Ishikawa (cell line): ENCODE measurements around the gene MINK1.

ENCODE experiments used
- CEBPB ChIP-seq: IDR thresholded peaks from 2 replicates; pipeline ENCODE4 v1.6.1; 2012
- CREB1 ChIP-seq: IDR thresholded peaks from 2 replicates; pipeline ENCODE4 v1.6.1; 2012; ENCODE audit warnings: low read depth
- EGR1 ChIP-seq: IDR thresholded peaks from 2 replicates; pipeline ENCODE4 v1.6.1; 2012
- EP300 ChIP-seq: IDR thresholded peaks from 2 replicates; pipeline ENCODE4 v1.6.1; 2012; ENCODE audit warnings: borderline replicate concordance
- FOXM1 ChIP-seq: IDR thresholded peaks from 2 replicates; pipeline ENCODE4 v1.6.1; 2012; ENCODE audit warnings: low read depth, borderline replicate concordance
- MAX ChIP-seq: IDR thresholded peaks from 2 replicates; pipeline ENCODE4 v1.6.1; 2012
- NFIC ChIP-seq: IDR thresholded peaks from 2 replicates; pipeline ENCODE4 v1.6.1; 2012
- RAD21 ChIP-seq: IDR thresholded peaks from 2 replicates; pipeline ENCODE4 v1.6.1; 2012; ENCODE audit warnings: low read depth
- REST ChIP-seq: IDR thresholded peaks from 2 replicates; pipeline ENCODE4 v1.6.1; 2012; ENCODE audit warnings: low read depth, mild to moderate bottlenecking
- TAF1 ChIP-seq: IDR thresholded peaks from 2 replicates; pipeline ENCODE4 v1.6.1; 2012; ENCODE audit warnings: low read depth, mild to moderate bottlenecking
- TCF12 ChIP-seq: IDR thresholded peaks from 2 replicates; pipeline ENCODE4 v1.6.1; 2012; ENCODE audit warnings: low read depth
- TEAD4 ChIP-seq: IDR thresholded peaks from 2 replicates; pipeline ENCODE4 v1.6.1; 2012
- USF1 ChIP-seq: IDR thresholded peaks from 2 replicates; pipeline ENCODE4 v1.6.1; 2012
- YY1 ChIP-seq: IDR thresholded peaks from 2 replicates; pipeline ENCODE4 v1.6.1; 2012; ENCODE audit warnings: low read depth
- ZBTB7A ChIP-seq: IDR thresholded peaks from 2 replicates; pipeline ENCODE4 v1.6.1; 2012; ENCODE audit warnings: low read depth

The MINK1 gene

GRCh38 chr17:4872786-4873185 is 39.6 kb downstream of the MINK1 start:
- no peak for TF ChIP-seq TEAD4
- no peak for TF ChIP-seq REST
- no peak for TF ChIP-seq FOXM1
- no peak for TF ChIP-seq CEBPB
- TF ChIP-seq TCF12: no peak
- TF ChIP-seq RAD21: no peak
- TF ChIP-seq TAF1: no peak
- TF ChIP-seq YY1: no peak
- TF ChIP-seq NFIC: no peak
- TF ChIP-seq EGR1: no peak
- TF ChIP-seq CREB1: no peak
- no peak for TF ChIP-seq MAX
- TF ChIP-seq EP300: no peak
- TF ChIP-seq USF1: no peak
- no peak for TF ChIP-seq ZBTB7A

GRCh38 chr17:4877089-4877488 is 43.9 kb downstream of the MINK1 start:
- TF ChIP-seq CREB1 (no peak), MAX (no peak), CEBPB (no peak), EP300 (no peak), EGR1 (no peak), RAD21 (no peak), FOXM1 (no peak), USF1 (no peak), YY1 (no peak), NFIC (no peak), TCF12 (no peak), REST (no peak), ZBTB7A (no peak), TAF1 (no peak), TEAD4 (no peak)

- TF ChIP-seq CEBPB (no peak), EGR1 (no peak), NFIC (no peak), MAX (no peak), CREB1 (no peak), RAD21 (no peak), TEAD4 (no peak), USF1 (no peak), ZBTB7A (no peak), REST (no peak), FOXM1 (no peak), YY1 (no peak), EP300 (no peak), TAF1 (no peak), TCF12 (no peak)
Measured at GRCh38 chr17:4879601-4880000, 46.5 kb downstream of the MINK1 start.

- no peak for TF ChIP-seq TAF1
- TF ChIP-seq RAD21: no peak
- TF ChIP-seq CEBPB: no peak
- TF ChIP-seq CREB1: no peak
- no peak for TF ChIP-seq TEAD4
- TF ChIP-seq YY1: no peak
- no peak for TF ChIP-seq NFIC
- TF ChIP-seq EGR1: no peak
- no peak for TF ChIP-seq MAX
- no peak for TF ChIP-seq ZBTB7A
- no peak for TF ChIP-seq FOXM1
Measured at GRCh38 chr17:4880857-4881256, 47.7 kb downstream of the MINK1 start.
